AG04450 (cell line): ENCODE data around the gene DPY30. TPM values are rescaled to one million over a fixed set of nuclear protein-coding genes. Genes with fewer than 3 reads are reported as not detected.
"Not testable (repeated sequence)": the region's sequence is repeated elsewhere in the genome, so short reads cannot be mapped to it uniquely, and the experiment has no call there.

Source experiments
- CTCF ChIA-PET: fragments of 300-600, 350-600 bp; formaldehyde crosslinking; extraction: SDS; loops from one replicate; lab custom pipeline; 2022; ENCODE audit warnings: antibody characterized with exemption, inconsistent platforms; lab: Charles Lee
- POLR2A ChIA-PET: fragments of 350-600 bp; formaldehyde crosslinking; extraction: SDS; loops from one replicate; lab custom pipeline; 2021; ENCODE audit warnings: antibody characterized with exemption, inconsistent platforms; lab: Yijun Ruan, JAX
- DNase-seq: peaks from one replicate; pipeline ENCODE4 v3.0.0-alpha.2; 2011; ENCODE audit warnings: low read depth, low spot score
- H3K27ac ChIP-seq: one replicate; pipeline ENCODE4 v1.5.1; 2012; ENCODE audit warnings: low read depth, low read length, control low read depth
- H3K27me3 ChIP-seq: one replicate; pipeline ENCODE4 v1.6.0; 2012; ENCODE audit warnings: low read length; ENCODE audit not compliant: control insufficient read depth, insufficient read depth
- H3K4me3 ChIP-seq: 2 replicates; pipeline ENCODE4 v1.5.1; 2011; ENCODE audit warnings: mild to moderate bottlenecking, low read depth, low read length, control low read depth
- H3K9me3 ChIP-seq: 2 replicates; pipeline ENCODE4 v1.5.1; 2012; ENCODE audit warnings: low read length; ENCODE audit not compliant: control insufficient read depth, insufficient read depth
- CTCF ChIP-seq: IDR thresholded peaks from 2 replicates; pipeline ENCODE4 v1.5.1; 2011; ENCODE audit warnings: low read depth, low read length, control low read depth, inconsistent platforms
- polyA plus RNA-seq: library from polyadenylated mRNA; depleted of rRNA; stranded (reverse); fragments of >200 nt; gene quantifications from 2 replicates; pipeline ENCODE4 v1.2.3, GENCODE V29; 2011

The DPY30 gene
- polyA plus RNA-seq, 1 experiment = 104 TPM

GRCh38 chr2:32012872-32013271, 26.7 kb downstream of the DPY30 start:
- ChIA-PET POLR2A (no interaction called here), CTCF (interaction anchor here (0.7 kb wide), 1 partner anchor 1300 kb away, joined by 3 read pairs; no protein-coding TSS in a partner anchor)
- Histone ChIP-seq H3K4me3 (no peak overlapping the region), H3K9me3 (no peaks in the 10 kb centered on the region), H3K27me3 (no peaks in the 10 kb centered on the region), H3K27ac (no peak overlapping the region)
- TF ChIP-seq CTCF = no peak
- no peak for DNase-seq

DNA sequence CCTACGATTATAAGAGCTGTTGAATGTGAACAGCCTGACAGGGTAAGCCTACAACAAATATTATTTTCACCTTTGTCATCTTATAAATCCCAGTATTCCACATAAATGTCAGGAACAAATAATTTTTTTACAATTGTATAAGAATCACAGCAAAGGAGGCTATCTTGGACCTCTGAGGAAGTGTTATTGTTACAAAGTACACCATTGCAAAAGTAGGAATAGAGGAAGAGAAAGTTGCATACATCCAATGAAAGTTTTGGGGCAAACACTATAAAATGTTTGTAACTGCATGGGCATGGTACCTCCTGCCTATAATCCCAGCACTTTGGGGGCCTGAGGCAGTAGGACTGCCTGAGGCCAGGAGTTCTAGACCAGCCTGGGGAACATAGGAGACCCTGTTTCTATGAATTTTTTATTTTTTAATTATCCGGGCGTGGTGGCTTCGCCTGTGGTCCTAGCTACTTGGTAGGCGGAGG, 28.1 kb downstream of the DPY30 start:
- POLR2A ChIA-PET = interaction anchor here (1.5 kb wide), 1 partner anchor 28 kb away, joined by 6 read pairs; the partner anchor contains the start of gene DPY30
- Histone ChIP-seq H3K27me3 (no peaks in the 10 kb centered on the region), H3K9me3 (no peaks in the 10 kb centered on the region), H3K27ac (no peak overlapping the region), H3K4me3 (peak overlapping the region; percentile 81)
- CTCF ChIA-PET = no interaction called here
- DNase-seq = no peak
- TF ChIP-seq CTCF = no peak

GRCh38 chr2:32010670-32011484, 28.7 kb downstream of the DPY30 start, which contains the start of gene MEMO1:
Gene MEMO1, minus strand, starts transcription at chr2:32011008. Its CDS starts 761 bp downstream, at chr2:32010247.
- ChIA-PET POLR2A (interaction anchor here (0.8 to 1.5 kb wide), 2 partner anchors 29 to 52 kb away, joined by 4 to 6 read pairs; partner anchors contain the start of genes DPY30 and SPAST), CTCF (no interaction called here)
- TF ChIP-seq CTCF = no peak; the same call in 1 of the 2 replicates
- peak; percentile 88 for DNase-seq
- H3K4me3 ChIP-seq = peak within 1 kb of the TSS; percentile 84
- H3K27ac ChIP-seq = peak within 1 kb of the TSS; percentile 88
- no peaks in the 10 kb centered on the region for H3K27me3 ChIP-seq
- H3K9me3 ChIP-seq = no peaks in the 10 kb centered on the region

- DNase-seq, H3K9me3 ChIP-seq, H3K27me3 ChIP-seq, CTCF ChIA-PET, H3K27ac ChIP-seq: not testable (repeated sequence)
- POLR2A ChIA-PET = interaction anchor here (0.8 to 1.5 kb wide), 2 partner anchors 29 to 53 kb away, joined by 4 to 6 read pairs; partner anchors contain the start of genes DPY30 and SPAST
- peak overlapping the region; percentile 84 for H3K4me3 ChIP-seq
Observed at GRCh38 chr2:32010280-32010669, 29.3 kb downstream of the DPY30 start.

- Histone ChIP-seq H3K9me3 (no peaks in the 10 kb centered on the region), H3K27ac (peak overlapping the region; percentile 39), H3K4me3 (peak overlapping the region; percentile 84), H3K27me3 (no peaks in the 10 kb centered on the region)
- no peak for DNase-seq
- POLR2A ChIA-PET = interaction anchor here (0.8 to 1.3 kb wide), 2 partner anchors 53 to 54 kb away, joined by 4 to 6 read pairs; partner anchors contain the start of gene SPAST
- CTCF ChIA-PET = no interaction called here
- TF ChIP-seq CTCF = no peak
Observed at GRCh38 chr2:32009516-32010256, 29.9 kb downstream of the DPY30 start.
